GM12872 (cell line): ENCODE results near the gene SLCO3A1.

ENCODE experiments used
- TF ChIP-seq, protein P1 (sequence below): IDR thresholded peaks from 3 replicates; pipeline ENCODE4 v1.5.1; 2011; ENCODE audit warnings: low read depth, mild to moderate bottlenecking, low read length, moderate library complexity; ENCODE audit not compliant: insufficient read depth

SLCO3A1 gene

DNA sequence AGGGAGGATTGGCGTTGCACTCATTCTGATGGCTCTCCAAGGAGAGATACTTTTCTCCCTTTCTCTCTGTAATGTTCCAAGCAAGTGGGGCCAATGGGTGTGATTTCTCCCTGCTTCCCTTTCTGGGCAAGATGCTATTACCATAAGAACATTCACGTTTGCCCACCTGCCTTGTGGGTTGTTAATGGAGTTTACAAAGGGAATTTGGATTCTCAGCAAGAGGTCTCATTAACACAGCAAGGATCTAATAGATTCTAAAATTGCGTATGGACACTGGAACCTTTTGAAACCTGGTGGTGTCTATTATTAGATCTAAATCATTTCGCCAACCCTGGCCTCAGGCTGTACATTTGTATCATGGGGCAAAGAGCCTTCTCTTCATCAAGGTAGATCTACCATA is 74.1 kb downstream of the SLCO3A1 start:
- TF ChIP-seq, protein P1, sequence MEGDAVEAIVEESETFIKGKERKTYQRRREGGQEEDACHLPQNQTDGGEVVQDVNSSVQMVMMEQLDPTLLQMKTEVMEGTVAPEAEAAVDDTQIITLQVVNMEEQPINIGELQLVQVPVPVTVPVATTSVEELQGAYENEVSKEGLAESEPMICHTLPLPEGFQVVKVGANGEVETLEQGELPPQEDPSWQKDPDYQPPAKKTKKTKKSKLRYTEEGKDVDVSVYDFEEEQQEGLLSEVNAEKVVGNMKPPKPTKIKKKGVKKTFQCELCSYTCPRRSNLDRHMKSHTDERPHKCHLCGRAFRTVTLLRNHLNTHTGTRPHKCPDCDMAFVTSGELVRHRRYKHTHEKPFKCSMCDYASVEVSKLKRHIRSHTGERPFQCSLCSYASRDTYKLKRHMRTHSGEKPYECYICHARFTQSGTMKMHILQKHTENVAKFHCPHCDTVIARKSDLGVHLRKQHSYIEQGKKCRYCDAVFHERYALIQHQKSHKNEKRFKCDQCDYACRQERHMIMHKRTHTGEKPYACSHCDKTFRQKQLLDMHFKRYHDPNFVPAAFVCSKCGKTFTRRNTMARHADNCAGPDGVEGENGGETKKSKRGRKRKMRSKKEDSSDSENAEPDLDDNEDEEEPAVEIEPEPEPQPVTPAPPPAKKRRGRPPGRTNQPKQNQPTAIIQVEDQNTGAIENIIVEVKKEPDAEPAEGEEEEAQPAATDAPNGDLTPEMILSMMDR = no peak

DNA sequence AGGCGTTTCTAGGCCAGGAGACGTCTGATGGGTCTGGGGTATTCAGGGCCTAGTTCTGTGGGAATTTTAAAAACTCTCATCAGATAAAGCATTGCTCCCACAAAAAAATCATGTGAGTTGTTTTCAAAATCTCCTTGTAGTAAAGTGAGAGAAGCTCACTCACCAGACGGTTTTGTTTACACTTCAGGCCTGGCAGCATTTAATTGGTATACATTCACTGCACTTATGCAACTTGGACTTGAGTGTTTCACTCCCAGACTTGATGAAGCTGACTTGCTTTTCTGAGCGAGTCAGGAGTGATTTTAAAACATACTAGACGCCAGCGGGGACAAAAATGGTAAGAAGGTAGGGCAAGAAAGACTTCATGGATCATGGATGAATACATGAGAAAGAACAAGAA is 75.2 kb downstream of the SLCO3A1 start:
- TF ChIP-seq, protein P1 = no peak

DNA sequence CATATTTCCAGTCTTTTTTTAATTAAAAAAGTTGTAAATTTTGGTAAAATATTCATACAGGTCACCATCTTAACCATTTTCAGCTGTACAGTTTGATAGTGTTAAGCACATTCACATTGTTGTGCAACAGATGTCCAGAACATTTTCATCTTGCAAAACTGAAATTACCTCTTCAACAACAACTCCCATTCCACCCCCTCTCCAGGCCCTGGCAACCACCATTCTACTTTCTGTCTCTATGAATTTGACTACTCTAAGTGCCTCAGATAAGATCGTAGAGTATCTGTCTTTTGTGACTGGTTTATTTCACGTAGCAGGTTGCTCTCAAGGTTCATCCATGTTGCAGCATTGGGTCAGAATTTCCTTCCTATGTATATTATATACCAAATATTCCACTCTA is 76.0 kb downstream of the SLCO3A1 start:
- TF ChIP-seq, protein P1 = no peak

DNA sequence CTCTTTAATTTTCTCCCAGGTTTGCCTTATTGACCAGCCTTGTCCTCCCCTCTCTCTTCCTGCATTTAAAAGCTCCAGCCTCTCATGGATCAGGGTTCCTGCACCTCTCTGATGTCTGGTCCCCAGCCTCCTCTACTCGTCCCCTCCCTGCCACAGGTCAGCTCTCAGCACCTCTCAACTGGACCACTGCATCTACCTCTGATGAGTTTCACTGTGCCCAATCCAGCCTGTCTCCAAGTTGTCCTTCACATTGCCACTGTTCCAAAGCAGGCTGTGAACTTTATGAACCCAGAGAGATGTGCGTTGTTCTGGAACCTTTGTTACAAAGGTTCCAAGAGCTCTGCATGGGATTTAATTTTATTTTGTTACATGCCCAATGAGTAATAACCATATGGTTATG is 76.6 kb downstream of the SLCO3A1 start:
- TF ChIP-seq, protein P1 = no peak

DNA sequence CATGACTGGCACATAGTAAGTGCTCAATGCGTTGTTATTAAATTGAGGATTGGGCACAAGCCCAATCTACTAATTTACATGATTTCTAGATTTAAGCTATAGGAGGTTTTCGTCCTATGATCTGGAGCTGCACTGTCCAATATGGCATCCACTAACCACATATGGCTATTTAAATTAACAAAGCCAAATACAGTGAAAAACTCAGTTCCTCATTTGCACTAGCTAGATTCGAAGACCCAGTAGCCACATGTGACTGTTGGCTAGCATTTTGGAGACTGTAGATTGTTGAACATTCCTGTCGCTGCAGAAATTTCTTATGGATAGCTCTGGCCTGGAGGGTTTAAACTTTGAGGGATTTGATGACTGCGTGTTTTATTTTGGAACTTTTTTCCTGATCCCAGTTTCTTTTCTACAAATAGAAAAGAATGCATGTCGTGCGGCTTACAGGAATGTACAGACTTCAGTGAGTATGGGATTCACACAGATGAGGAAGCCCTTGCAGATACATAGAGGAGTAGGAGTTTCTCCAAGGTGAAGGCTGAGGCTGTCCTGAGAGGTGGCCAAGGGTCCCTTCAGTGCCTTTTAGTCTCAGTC is 82.8 kb downstream of the SLCO3A1 start:
- TF ChIP-seq, protein P1 = no peak

DNA sequence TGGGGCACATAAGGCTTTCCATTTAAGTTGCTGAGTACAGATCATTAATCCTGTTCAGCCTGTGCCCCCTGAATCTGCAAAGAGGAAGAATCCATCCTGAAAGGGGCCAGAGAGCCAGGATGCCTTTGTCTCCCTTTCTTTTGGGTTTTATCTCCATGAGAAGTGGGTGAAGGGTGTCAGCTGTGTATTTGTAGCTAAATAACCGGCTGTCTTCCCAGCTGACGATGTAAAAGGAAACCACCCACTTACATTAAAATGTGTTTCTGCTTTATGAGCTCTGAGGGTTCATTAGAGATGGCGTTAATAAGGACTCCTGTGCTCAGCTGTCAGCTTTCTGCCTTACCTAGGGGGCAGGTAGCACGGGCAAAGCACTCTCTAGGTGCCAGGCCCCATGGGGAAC is 83.4 kb downstream of the SLCO3A1 start:
- TF ChIP-seq, protein P1 = no peak

DNA sequence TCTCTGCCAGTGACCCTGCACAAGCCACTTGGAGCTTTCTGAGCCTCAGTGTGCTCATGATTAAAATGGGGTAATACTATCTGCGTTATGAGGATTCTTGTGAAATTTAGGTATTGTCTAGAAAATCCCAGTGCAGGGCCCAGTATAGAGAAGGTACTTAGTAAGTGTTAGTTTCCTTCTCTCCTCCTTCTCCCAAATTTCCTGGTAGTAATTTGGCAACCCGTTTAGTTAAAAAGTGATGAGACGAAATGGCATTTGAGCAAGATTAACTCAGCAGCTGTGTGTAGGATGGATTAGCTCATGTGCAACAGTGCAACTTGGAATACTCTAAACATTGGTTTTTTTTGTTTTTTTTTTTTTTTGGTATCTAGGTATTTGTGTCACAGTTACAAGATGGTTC is 84.6 kb downstream of the SLCO3A1 start:
- TF ChIP-seq, protein P1 = no peak
